MM.1S (cell line): ENCODE data around the gene FOXD2.
A peak's percentile ranks its signal among the peaks of the same experiment; 100 is the strongest.

Experiments used
- DNase-seq: peaks from one replicate; pipeline ENCODE4 v3.0.0-alpha.2; 2015
- H2AFZ ChIP-seq: fragments of 300-600 bp; sonication (generic); 2 replicates; pipeline ENCODE4 v1.6.0; 2016; ENCODE audit warnings: antibody characterized with exemption, low read length
- H3F3A ChIP-seq: fragments of 300-600 bp; sonication (generic); 2 replicates; pipeline ENCODE4 v1.6.1; 2016; ENCODE audit warnings: mild to moderate bottlenecking, antibody characterized with exemption, low read length, moderate library complexity, mixed read lengths; ENCODE audit not compliant: insufficient read depth
- H3K27ac ChIP-seq: fragments of 300-600 bp; sonication (generic); 2 replicates; pipeline ENCODE4 v1.5.1; 2016; ENCODE audit warnings: mild to moderate bottlenecking, low read length
- H3K27me3 ChIP-seq: fragments of 300-600 bp; sonication (generic); replicated peaks from 2 replicates; pipeline ENCODE4 v1.6.0; 2016; ENCODE audit warnings: low read length; ENCODE audit not compliant: insufficient read depth
- H3K36me3 ChIP-seq: fragments of 300-600 bp; sonication (generic); replicated peaks from 2 replicates; pipeline ENCODE4 v1.6.1; 2016; ENCODE audit warnings: mild to moderate bottlenecking, low read length, mixed read lengths; ENCODE audit not compliant: insufficient read depth
- H3K4me1 ChIP-seq: fragments of 300-600 bp; sonication (generic); 2 replicates; pipeline ENCODE4 v1.6.1; 2016; ENCODE audit warnings: low read length, mixed read lengths
- H3K4me2 ChIP-seq: fragments of 300-600 bp; sonication (generic); 2 replicates; pipeline ENCODE4 v1.6.0; 2016; ENCODE audit warnings: low read depth, low read length
- H3K4me3 ChIP-seq: fragments of 300-600 bp; sonication (generic); 2 replicates; pipeline ENCODE4 v1.5.1; 2016; ENCODE audit warnings: low read length, mixed read lengths
- H3K79me2 ChIP-seq: fragments of 300-600 bp; sonication (generic); 2 replicates; pipeline ENCODE4 v1.6.1; 2016; ENCODE audit warnings: mixed run types, low read length, mixed read lengths
- H3K9ac ChIP-seq: fragments of 300-600 bp; sonication (generic); 2 replicates; pipeline ENCODE4 v1.6.1; 2016; ENCODE audit warnings: low read length, mixed read lengths
- H3K9me2 ChIP-seq: fragments of 300-600 bp; sonication (generic); replicated peaks from 2 replicates; pipeline ENCODE4 v1.6.1; 2016; ENCODE audit warnings: mild to moderate bottlenecking, low read length, mixed read lengths; ENCODE audit not compliant: insufficient read depth
- H3K9me3 ChIP-seq: fragments of 300-600 bp; sonication (generic); replicated peaks from 2 replicates; pipeline ENCODE4 v1.6.1; 2016; ENCODE audit warnings: mild to moderate bottlenecking, low read length, mixed read lengths; ENCODE audit not compliant: insufficient read depth
- H4K20me1 ChIP-seq: fragments of 300-600 bp; sonication (generic); 2 replicates; pipeline ENCODE4 v1.6.1; 2016; ENCODE audit warnings: mild to moderate bottlenecking, low read length, moderate library complexity, mixed read lengths; ENCODE audit not compliant: insufficient read depth
- EZH2 ChIP-seq: fragments of 300-600 bp; sonication (generic); optimal IDR thresholded peaks from 2 replicates; pipeline ENCODE3; 2017; ENCODE audit warnings: low read depth, mild to moderate bottlenecking, antibody characterized with exemption, low read length, mixed read lengths
- EZH2phosphoT487 ChIP-seq: fragments of 300-600 bp; sonication (generic); IDR thresholded peaks from 2 replicates; pipeline ENCODE4 v1.6.1; 2018; ENCODE audit warnings: antibody characterized with exemption, low read length
- TF ChIP-seq, protein P1 (sequence below): fragments of 300-600 bp; sonication (generic); IDR thresholded peaks from 2 replicates; pipeline ENCODE4 v1.5.1; 2016; ENCODE audit warnings: antibody characterized with exemption, low read length, mixed read lengths

Gene FOXD2

DNA sequence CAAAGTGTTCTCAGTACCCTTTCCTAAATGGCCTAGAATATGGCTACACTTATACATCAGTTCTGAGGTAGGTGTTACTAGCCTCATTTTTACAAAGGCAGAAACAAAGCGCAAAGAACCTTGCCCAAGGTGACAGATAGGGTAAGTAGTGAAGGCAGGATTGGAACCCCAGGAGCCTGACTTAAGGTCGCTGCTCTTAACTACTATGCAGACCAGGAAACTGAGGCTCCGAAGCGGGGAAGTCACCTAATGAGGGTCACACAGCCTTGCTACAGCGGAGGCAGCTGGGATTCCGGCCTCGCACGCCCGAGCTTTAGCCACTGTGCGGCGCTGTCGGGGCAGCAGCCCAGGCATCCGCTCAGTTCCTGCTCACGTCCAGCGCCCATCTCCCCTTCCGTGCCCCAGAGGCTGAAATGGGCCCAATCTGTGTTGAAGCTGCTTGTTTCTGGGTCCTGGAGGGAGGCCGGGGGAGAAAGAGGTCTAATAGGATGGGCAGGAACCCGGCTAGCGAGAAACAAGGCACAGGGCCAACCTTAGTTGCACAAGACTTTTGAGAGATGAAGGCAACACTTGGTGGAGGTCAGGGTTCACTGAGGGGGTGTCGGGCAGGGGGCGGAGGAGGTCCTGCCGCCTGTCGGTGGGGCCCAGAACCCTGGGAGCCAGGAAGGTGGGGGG is 1.4 kb upstream of the FOXD2 start:
- no peaks in the 10 kb centered on the region for H3K9me3 ChIP-seq
- no peaks in the 10 kb centered on the region; the same call in 1 of the 2 replicates for H4K20me1 ChIP-seq
- peak overlapping the region; percentile 95 for H2AFZ ChIP-seq
- peaks cover 28% of the 10 kb centered on the region for H3K79me2 ChIP-seq
- H3F3A ChIP-seq, result no peaks in the 10 kb centered on the region
- H3K4me3 ChIP-seq, result peak overlapping the region; percentile 92
- TF ChIP-seq, protein P1, sequence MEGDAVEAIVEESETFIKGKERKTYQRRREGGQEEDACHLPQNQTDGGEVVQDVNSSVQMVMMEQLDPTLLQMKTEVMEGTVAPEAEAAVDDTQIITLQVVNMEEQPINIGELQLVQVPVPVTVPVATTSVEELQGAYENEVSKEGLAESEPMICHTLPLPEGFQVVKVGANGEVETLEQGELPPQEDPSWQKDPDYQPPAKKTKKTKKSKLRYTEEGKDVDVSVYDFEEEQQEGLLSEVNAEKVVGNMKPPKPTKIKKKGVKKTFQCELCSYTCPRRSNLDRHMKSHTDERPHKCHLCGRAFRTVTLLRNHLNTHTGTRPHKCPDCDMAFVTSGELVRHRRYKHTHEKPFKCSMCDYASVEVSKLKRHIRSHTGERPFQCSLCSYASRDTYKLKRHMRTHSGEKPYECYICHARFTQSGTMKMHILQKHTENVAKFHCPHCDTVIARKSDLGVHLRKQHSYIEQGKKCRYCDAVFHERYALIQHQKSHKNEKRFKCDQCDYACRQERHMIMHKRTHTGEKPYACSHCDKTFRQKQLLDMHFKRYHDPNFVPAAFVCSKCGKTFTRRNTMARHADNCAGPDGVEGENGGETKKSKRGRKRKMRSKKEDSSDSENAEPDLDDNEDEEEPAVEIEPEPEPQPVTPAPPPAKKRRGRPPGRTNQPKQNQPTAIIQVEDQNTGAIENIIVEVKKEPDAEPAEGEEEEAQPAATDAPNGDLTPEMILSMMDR, result peak; percentile 96
- TF ChIP-seq EZH2, result no peak
- H3K27ac ChIP-seq, result peak overlapping the region; percentile 85; the same call in 1 of the 2 replicates
- H3K9ac ChIP-seq, result peak overlapping the region; percentile 70
- H3K9me2 ChIP-seq, result no peaks in the 10 kb centered on the region
- H3K36me3 ChIP-seq, result no peaks in the 10 kb centered on the region
- peak; percentile 79 for DNase-seq
- peak overlapping the region; percentile 72 for H3K4me2 ChIP-seq
- H3K27me3 ChIP-seq, result no peaks in the 10 kb centered on the region
- H3K4me1 ChIP-seq, result peaks cover 6% of the 10 kb centered on the region; the same call in 1 of the 2 replicates

- H3K4me3 ChIP-seq, result peak overlapping the region; percentile 92
- no peaks in the 10 kb centered on the region for H3F3A ChIP-seq
- TF ChIP-seq EZH2, result no peak
- TF ChIP-seq, protein P1, result no peak
- H4K20me1 ChIP-seq, result no peaks in the 10 kb centered on the region; the same call in 1 of the 2 replicates
- no peaks in the 10 kb centered on the region for H3K9me3 ChIP-seq
- H3K36me3 ChIP-seq, result no peaks in the 10 kb centered on the region
- no peaks in the 10 kb centered on the region for H3K27me3 ChIP-seq
- H3K4me1 ChIP-seq, result peaks cover 6% of the 10 kb centered on the region; the same call in 1 of the 2 replicates
- H3K9ac ChIP-seq, result peak overlapping the region; percentile 70
- peak overlapping the region; percentile 85; the same call in 1 of the 2 replicates for H3K27ac ChIP-seq
- H3K9me2 ChIP-seq, result no peaks in the 10 kb centered on the region
- peaks cover 28% of the 10 kb centered on the region for H3K79me2 ChIP-seq
- peak overlapping the region; percentile 95 for H2AFZ ChIP-seq
- peak overlapping the region; percentile 72 for H3K4me2 ChIP-seq
- DNase-seq, result no peak
These were observed 831 bp upstream of the FOXD2 start for GRCh38 chr1:47436979-47437446.

DNA sequence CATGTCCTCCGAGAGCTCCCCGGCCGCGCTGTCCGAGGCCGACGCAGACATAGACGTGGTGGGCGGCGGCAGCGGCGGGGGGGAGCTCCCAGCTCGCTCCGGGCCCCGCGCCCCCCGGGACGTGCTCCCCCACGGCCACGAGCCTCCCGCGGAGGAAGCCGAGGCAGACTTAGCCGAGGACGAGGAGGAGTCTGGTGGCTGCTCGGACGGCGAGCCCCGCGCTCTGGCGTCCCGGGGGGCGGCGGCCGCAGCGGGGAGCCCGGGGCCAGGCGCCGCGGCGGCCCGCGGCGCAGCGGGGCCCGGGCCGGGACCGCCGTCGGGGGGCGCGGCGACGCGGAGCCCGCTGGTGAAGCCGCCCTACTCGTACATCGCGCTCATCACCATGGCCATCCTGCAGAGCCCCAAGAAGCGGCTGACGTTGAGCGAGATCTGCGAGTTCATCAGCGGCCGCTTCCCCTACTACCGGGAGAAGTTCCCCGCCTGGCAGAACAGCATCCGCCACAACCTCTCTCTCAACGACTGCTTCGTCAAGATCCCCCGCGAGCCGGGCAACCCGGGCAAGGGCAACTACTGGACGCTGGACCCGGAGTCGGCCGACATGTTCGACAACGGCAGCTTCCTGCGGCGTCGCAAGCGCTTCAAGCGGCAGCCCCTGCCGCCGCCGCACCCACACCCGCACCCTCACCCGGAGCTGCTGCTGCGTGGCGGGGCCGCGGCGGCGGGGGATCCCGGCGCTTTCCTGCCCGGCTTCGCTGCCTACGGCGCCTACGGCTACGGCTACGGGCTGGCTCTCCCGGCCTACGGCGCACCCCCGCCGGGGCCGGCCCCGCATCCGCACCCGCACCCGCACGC is 547 bp downstream of the FOXD2 start:
- no peak for TF ChIP-seq EZH2
- no peak for TF ChIP-seq EZH2phosphoT487
- Histone ChIP-seq H3K36me3 (no peaks in the 10 kb centered on the region), H3K4me1 (peaks cover 6% of the 10 kb centered on the region; the same call in 1 of the 2 replicates), H3K9ac (peak overlapping the region; percentile 70), H4K20me1 (no peaks in the 10 kb centered on the region; the same call in 1 of the 2 replicates), H3F3A (no peaks in the 10 kb centered on the region), H2AFZ (peak overlapping the region; percentile 95), H3K27ac (no peak overlapping the region; the same call in 1 of the 2 replicates), H3K27me3 (peaks cover 7% of the 10 kb centered on the region; the same call in 1 of the 2 replicates), H3K9me2 (no peaks in the 10 kb centered on the region), H3K9me3 (no peaks in the 10 kb centered on the region), H3K79me2 (peaks cover 28% of the 10 kb centered on the region), H3K4me2 (peak overlapping the region; percentile 88), H3K4me3 (peak overlapping the region; percentile 92)
- no peak for DNase-seq
